Measurements from ENCODE around the gene ANAPC16.

GRCh38 chr10:72177454-72177853 lies 38.4 kb upstream of the ANAPC16 start:
- TF ChIP-seq CTCF (IDR thresholded peaks at IDR 0.05; ENCODE audit: low read depth, low read length), result no peak
- TF ChIP-seq EZH2phosphoT487 (IDR thresholded peaks at IDR 0.05; ENCODE audit: low read depth), result no peak

All from OCI-LY3 (cell line).